ENCODE measurements around the gene PYM1. TPM values are rescaled to one million over a fixed set of nuclear protein-coding genes. Genes with fewer than 3 reads are reported as not detected.
A peak's percentile ranks its signal among the peaks of the same experiment; 100 is the strongest.

Gene PYM1
- total and polyA plus RNA-seq, 2 of the 13 experiments (the other 11 are each of a cell fraction or from before 2014, with no cell fraction given): 44.0 to 51.8 TPM

GRCh38 chr12:55974308-55974730 lies 46.6 kb upstream of the PYM1 start (continued):
- peak; percentile 56; the same call in 1 of the 2 replicates for TF ChIP-seq MTERF4 (CRISPR knock-in tag; IDR thresholded peaks at IDR 0.05)
- TF ChIP-seq HMGXB4 (CRISPR knock-in tag; IDR thresholded peaks at IDR 0.05; ENCODE audit: borderline replicate concordance in 1 of 2, low read depth in 1 of 2): peak in 1 of 2 experiments; percentile 71; a peak in 2 of 4 replicates
- no peak for TF ChIP-seq RFXANK (CRISPR knock-in tag; IDR thresholded peaks at IDR 0.05)
- TF ChIP-seq ZNF792 (CRISPR knock-in tag; IDR thresholded peaks at IDR 0.05): no peak
- TF ChIP-seq GMEB2 (CRISPR knock-in tag; IDR thresholded peaks at IDR 0.05; ENCODE audit: low read depth): no peak
- TF ChIP-seq ZNF350 (CRISPR knock-in tag; IDR thresholded peaks at IDR 0.05; ENCODE audit: borderline replicate concordance, low read depth): 0 out of 2 replicates have a peak, but pooled peaks have one; percentile 48
- no peak for TF ChIP-seq HCFC1 (IDR thresholded peaks at IDR 0.05; ENCODE audit: low read depth, low read length)
- TF ChIP-seq ZNF280B (CRISPR knock-in tag; IDR thresholded peaks at IDR 0.05; ENCODE audit: borderline replicate concordance): peak; percentile 7; the same call in 1 of the 2 replicates
- TF ChIP-seq ZNF503 (CRISPR knock-in tag; IDR thresholded peaks at IDR 0.05): no peak
- TF ChIP-seq ZNF660 (CRISPR knock-in tag; IDR thresholded peaks at IDR 0.05; ENCODE audit: borderline replicate concordance, low read depth): no peak
- TF ChIP-seq BRCA1 (CRISPR knock-in tag; IDR thresholded peaks at IDR 0.05): no peak
- no peak for TF ChIP-seq DNMT1 (CRISPR knock-in tag; IDR thresholded peaks at IDR 0.05)
- TF ChIP-seq ZUFSP (CRISPR knock-in tag; IDR thresholded peaks at IDR 0.05; ENCODE audit: borderline replicate concordance): no peak
- TF ChIP-seq HMG20B (CRISPR knock-in tag; conservative IDR thresholded peaks at IDR 0.05): no peak
- TF ChIP-seq PHB2 (IDR thresholded peaks at IDR 0.05; ENCODE audit: partially characterized antibody): no peak
- TF ChIP-seq TEF (CRISPR knock-in tag; IDR thresholded peaks at IDR 0.05): no peak

Measured in HepG2 (cell line).